Limb (tissue), 2 donors: ENCODE data around the gene TSPAN2.
A peak's percentile ranks its signal among the peaks of the same experiment; 100 is the strongest.

ENCODE experiments used
- DNase-seq, 2 donors: peaks; one replicate each; pipeline ENCODE4 v3.0.0-alpha.2; 2016; ENCODE audit errors: extremely low spot score in 2 of 2

Gene TSPAN2

GRCh38 chr1:115114308-115114707 lies 25.0 kb upstream of the TSPAN2 start:
- DNase-seq, result peak in 1 of 2 donors; percentile 44

- no peak for DNase-seq
These were observed 24.5 kb upstream of the TSPAN2 start for GRCh38 chr1:115113766-115114165.

GRCh38 chr1:115112496-115113375 lies 23.4 kb upstream of the TSPAN2 start:
- peak; percentile 45 to 78 for DNase-seq

GRCh38 chr1:115107516-115108260 lies 18.4 kb upstream of the TSPAN2 start:
- no peak for DNase-seq

- DNase-seq, result no peak
These were observed 16.5 kb upstream of the TSPAN2 start for GRCh38 chr1:115105831-115106230.

GRCh38 chr1:115099693-115100050 lies 10.4 kb upstream of the TSPAN2 start:
- DNase-seq, result no peak

- peak in 1 of 2 donors; percentile 42 for DNase-seq
These were observed 9.8 kb upstream of the TSPAN2 start for GRCh38 chr1:115098979-115099692.

GRCh38 chr1:115092175-115092574 lies 2.9 kb upstream of the TSPAN2 start:
- DNase-seq, result no peak

- no peak for DNase-seq
These were observed 2.3 kb upstream of the TSPAN2 start for GRCh38 chr1:115091572-115091971.

GRCh38 chr1:115090956-115091355 lies 1.7 kb upstream of the TSPAN2 start:
- DNase-seq, result no peak

GRCh38 chr1:115090540-115090939 lies 1.2 kb upstream of the TSPAN2 start:
- DNase-seq, result no peak

GRCh38 chr1:115090186-115090490 lies 835 bp upstream of the TSPAN2 start:
- no peak for DNase-seq

GRCh38 chr1:115088871-115089419 lies 358 bp downstream of the TSPAN2 start:
- peak in 1 of 2 donors; percentile 37 for DNase-seq

GRCh38 chr1:115088115-115088778 lies 1.1 kb downstream of the TSPAN2 start:
- DNase-seq, result no peak

GRCh38 chr1:115086176-115086830 lies 3.0 kb downstream of the TSPAN2 start:
- DNase-seq, result no peak

- DNase-seq, result peak in 1 of 2 donors; percentile 27
These were observed 4.3 kb downstream of the TSPAN2 start for GRCh38 chr1:115084902-115085511.

- no peak for DNase-seq
These were observed 6.4 kb downstream of the TSPAN2 start for GRCh38 chr1:115082949-115083348.

- no peak for DNase-seq
These were observed 10.6 kb downstream of the TSPAN2 start for GRCh38 chr1:115078708-115079107.

- no peak for DNase-seq
These were observed 11.3 kb downstream of the TSPAN2 start for GRCh38 chr1:115077984-115078330.

- DNase-seq, result no peak
These were observed 11.9 kb downstream of the TSPAN2 start for GRCh38 chr1:115077286-115077983.
